HepG2 (cell line): Measurements from ENCODE around the gene HUNK. TPM values are rescaled to one million over a fixed set of nuclear protein-coding genes. Genes with fewer than 3 reads are reported as not detected.

Experiments used
- ASH2L ChIP-seq: fragments of 300-600, 200-600 bp; sonication (generic); IDR thresholded peaks from 2 replicates; pipeline ENCODE4 v1.7.0; 2017; ENCODE audit warnings: low read depth, mild to moderate bottlenecking, moderate library complexity, mixed read lengths, low read length; ENCODE audit not compliant: insufficient read length
- ATF1 ChIP-seq: IDR thresholded peaks from 2 replicates; pipeline ENCODE4 v1.6.1; 2016; ENCODE audit warnings: mild to moderate bottlenecking, control low read depth
- DNMT3B ChIP-seq: conservative IDR thresholded peaks from 2 replicates; pipeline ENCODE4 v1.6.1; 2016; ENCODE audit warnings: missing biosample characterization, control low read depth
- EHMT2 ChIP-seq: fragments of 200-600 bp; sonication (generic); IDR thresholded peaks from 2 replicates; pipeline ENCODE4 v1.7.0; 2017; ENCODE audit warnings: antibody characterized with exemption, low read depth, low read length, borderline replicate concordance
- EP300 ChIP-seq, 3 experiments: sonication (generic) in 1 of 3; formaldehyde crosslinking in 1 of 3; IDR thresholded peaks; 2 replicates each; pipeline versions ENCODE4 v1.5.1 to v1.6.1; 2011 to 2020; ENCODE audit warnings: low read depth in 2 of 3, low read length in 2 of 3, borderline replicate concordance in 1 of 3, improper control_type of control experiment in 1 of 3, mild to moderate bottlenecking in 1 of 3, missing genetic modification reagents in 1 of 3, moderate library complexity in 1 of 3
- HDAC1 ChIP-seq: sonication (generic); formaldehyde crosslinking; IDR thresholded peaks from 2 replicates; pipeline ENCODE4 v1.5.1; 2020; ENCODE audit warnings: mild to moderate bottlenecking, missing genetic modification reagents
- HOXA9 ChIP-seq: sonication (generic); formaldehyde crosslinking; IDR thresholded peaks from 2 replicates; pipeline ENCODE4 v1.8.1; 2022; ENCODE audit warnings: missing genetic modification reagents, mild to moderate bottlenecking, moderate library complexity, borderline replicate concordance
- KDM1A ChIP-seq: IDR thresholded peaks from 2 replicates; pipeline ENCODE4 v1.6.1; 2016; ENCODE audit warnings: missing compliant biosample characterization
- KDM3A ChIP-seq: IDR thresholded peaks from 2 replicates; pipeline ENCODE4 v1.6.1; 2018; ENCODE audit warnings: low read depth, missing compliant biosample characterization
- MBD4 ChIP-seq: IDR thresholded peaks from 2 replicates; pipeline ENCODE4 v1.6.1; 2012; ENCODE audit warnings: low read length, inconsistent platforms, borderline replicate concordance
- RFX5 ChIP-seq: IDR thresholded peaks from 2 replicates; pipeline ENCODE4 v1.6.1; 2011; ENCODE audit warnings: low read depth, low read length, improper control_type of control experiment
- SIN3A ChIP-seq: IDR thresholded peaks from 2 replicates; pipeline ENCODE4 v1.6.1; 2011; ENCODE audit warnings: low read depth, mild to moderate bottlenecking, control low read depth, low read length, borderline replicate concordance
- SNRNP70 ChIP-seq: fragments of 200-400 bp; formaldehyde crosslinking; IDR thresholded peaks from 2 replicates; pipeline ENCODE4 v1.6.1; 2017; ENCODE audit warnings: mild to moderate bottlenecking, low read depth, low read length, moderate library complexity
- TFAP4 ChIP-seq: sonication (generic); IDR thresholded peaks from 2 replicates; pipeline ENCODE4 v1.6.1; 2016; ENCODE audit warnings: low read depth, borderline replicate concordance
- U2AF2 ChIP-seq: fragments of 200-400 bp; formaldehyde crosslinking; IDR thresholded peaks from 2 replicates; pipeline ENCODE4 v1.6.1; 2017; ENCODE audit warnings: low read depth, mild to moderate bottlenecking, low read length
- ZBTB4 ChIP-seq: sonication (generic); formaldehyde crosslinking; IDR thresholded peaks from 2 replicates; pipeline ENCODE4 v1.4.0; 2020; ENCODE audit warnings: missing genetic modification reagents, mild to moderate bottlenecking, borderline replicate concordance
- ZFP36L2 ChIP-seq: sonication (generic); formaldehyde crosslinking; IDR thresholded peaks from 2 replicates; pipeline ENCODE4 v1.4.0; 2020; ENCODE audit warnings: missing genetic modification reagents
- ZFP91 ChIP-seq: sonication (generic); formaldehyde crosslinking; IDR thresholded peaks from 2 replicates; pipeline ENCODE4 v1.9.0; 2022; ENCODE audit warnings: missing genetic modification reagents, mild to moderate bottlenecking, borderline replicate concordance
- ZNF138 ChIP-seq: sonication (generic); formaldehyde crosslinking; IDR thresholded peaks from 2 replicates; pipeline ENCODE4 v1.5.0; 2020; ENCODE audit warnings: mild to moderate bottlenecking, low read depth, missing genetic modification reagents
- ZNF20 ChIP-seq: sonication (generic); formaldehyde crosslinking; IDR thresholded peaks from 2 replicates; pipeline ENCODE4 v1.4.0; 2020; ENCODE audit warnings: mild to moderate bottlenecking, moderate library complexity, missing genetic modification reagents
- ZNF652 ChIP-seq: IDR thresholded peaks from 2 replicates; pipeline ENCODE4 v1.6.1; 2016; ENCODE audit warnings: low read depth, borderline replicate concordance
- polyA plus RNA-seq, 8 experiments: library from polyadenylated mRNA; depleted of rRNA in 3 of 8; stranded (reverse) in 7 of 8; unstranded in 1 of 8; fragments of >200 nt; fragmentation: Illumina TruSeq in 4 of 8; extraction: Trizol in 4 of 8; gene quantifications; 2 replicates each; pipeline versions ENCODE4 v1.2.1 to v1.2.3, GENCODE V29; 2011 to 2016; ENCODE audit warnings: low read depth in 4 of 8, missing spikeins in 1 of 8, mixed read lengths in 1 of 8; ENCODE audit not compliant: insufficient read depth in 1 of 8
- total RNA-seq, 5 experiments: library from RNA; depleted of rRNA; stranded (reverse); fragments of >200 nt; fragmentation: Illumina TruSeq; extraction: Trizol; gene quantifications; 2 replicates each; pipeline ENCODE4 v1.2.3, GENCODE V29; 2016; ENCODE audit warnings: low read depth in 1 of 5
- TF ChIP-seq, protein P1 (sequence below): IDR thresholded peaks from 2 replicates; pipeline ENCODE4 v1.6.1; 2016
- TF ChIP-seq, protein P2 (sequence below): sonication (generic); formaldehyde crosslinking; IDR thresholded peaks from 2 replicates; pipeline ENCODE4 v1.8.1; 2023; ENCODE audit warnings: missing genetic modification reagents, mild to moderate bottlenecking, borderline replicate concordance

Gene HUNK
- total and polyA plus RNA-seq, 2 of the 13 experiments (the other 11 are each of a cell fraction or from before 2014, with no cell fraction given), result 1.8 to 1.9 TPM

DNA sequence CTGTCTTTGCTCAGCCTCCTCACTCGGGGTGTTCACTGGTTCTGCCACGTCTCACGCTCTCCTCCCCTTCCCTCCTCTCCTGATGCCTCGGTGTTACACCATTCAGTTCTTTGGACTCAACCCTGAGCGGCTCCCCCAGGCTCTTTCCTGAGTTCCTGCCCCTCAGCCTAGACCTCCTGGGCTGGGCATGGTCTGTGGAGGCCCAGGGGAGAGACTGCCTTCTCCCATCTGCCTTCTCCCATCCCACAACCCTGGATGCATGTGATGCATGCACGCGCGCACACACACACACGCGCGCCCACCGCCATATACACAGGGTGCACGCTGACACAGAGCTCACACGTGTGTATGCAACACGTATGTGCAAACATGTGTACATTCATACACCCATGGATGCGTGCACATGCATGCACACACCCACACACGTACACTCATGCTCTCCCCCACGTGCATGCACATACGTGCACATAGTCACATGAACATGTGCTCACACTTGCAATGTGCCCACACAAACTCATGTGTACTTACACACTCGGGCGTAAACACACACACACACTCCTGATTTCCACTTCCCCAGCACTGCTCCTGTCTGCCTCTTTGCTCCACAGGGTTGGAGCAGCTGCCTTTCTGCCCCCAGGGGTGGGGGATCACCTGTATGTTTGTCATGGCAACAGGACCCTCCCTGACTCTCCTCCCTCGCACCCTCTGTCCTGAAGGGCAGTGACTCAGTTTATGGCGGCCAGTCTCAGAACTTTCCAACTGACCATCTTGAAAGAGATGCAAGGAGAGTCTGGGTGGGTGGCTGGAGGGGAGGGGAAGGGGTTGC is 59.0 kb downstream of the HUNK start (continued):
- TF ChIP-seq MBD4, result no peak
- TF ChIP-seq ZNF20 (CRISPR knock-in tag), result no peak
- TF ChIP-seq ZFP36L2, result no peak
- no peak for TF ChIP-seq RFX5
- TF ChIP-seq, protein P1, sequence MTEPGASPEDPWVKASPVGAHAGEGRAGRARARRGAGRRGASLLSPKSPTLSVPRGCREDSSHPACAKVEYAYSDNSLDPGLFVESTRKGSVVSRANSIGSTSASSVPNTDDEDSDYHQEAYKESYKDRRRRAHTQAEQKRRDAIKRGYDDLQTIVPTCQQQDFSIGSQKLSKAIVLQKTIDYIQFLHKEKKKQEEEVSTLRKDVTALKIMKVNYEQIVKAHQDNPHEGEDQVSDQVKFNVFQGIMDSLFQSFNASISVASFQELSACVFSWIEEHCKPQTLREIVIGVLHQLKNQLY, result no peak
- TF ChIP-seq ZNF652 (CRISPR knock-in tag), result no peak
- TF ChIP-seq KDM1A, result no peak
- TF ChIP-seq EP300 (IDR thresholded peaks at IDR 0.05; ENCODE audit: low read depth in 2 of 2, low read length in 2 of 2), result peak in 1 of 2 experiments; percentile 28; a peak in 1 of 4 replicates
- no peak for TF ChIP-seq EP300 (CRISPR knock-in tag; IDR thresholded peaks at IDR 0.05; ENCODE audit: borderline replicate concordance)
- TF ChIP-seq TFAP4, result no peak
- TF ChIP-seq EHMT2, result no peak
- TF ChIP-seq ZFP91 (CRISPR knock-in tag), result peak; percentile 51; the same call in 1 of the 2 replicates
- TF ChIP-seq ZBTB4, result peak; percentile 64; the same call in 1 of the 2 replicates
- no peak for TF ChIP-seq DNMT3B (CRISPR knock-in tag)
- TF ChIP-seq KDM3A, result no peak
- TF ChIP-seq HDAC1, result 0 out of 2 replicates have a peak, but pooled peaks have one; percentile 20
- TF ChIP-seq ATF1 (CRISPR knock-in tag), result no peak
- no peak for TF ChIP-seq SIN3A
- no peak for TF ChIP-seq ASH2L
- TF ChIP-seq U2AF2, result no peak
- TF ChIP-seq ZNF138 (CRISPR knock-in tag), result no peak
- no peak for TF ChIP-seq SNRNP70
- TF ChIP-seq, protein P2, sequence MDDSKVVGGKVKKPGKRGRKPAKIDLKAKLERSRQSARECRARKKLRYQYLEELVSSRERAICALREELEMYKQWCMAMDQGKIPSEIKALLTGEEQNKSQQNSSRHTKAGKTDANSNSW, result no peak
- TF ChIP-seq HOXA9, result no peak
